ENCODE data around the gene IGF2. TPM values are rescaled to one million over a fixed set of nuclear protein-coding genes. Genes with fewer than 3 reads are reported as not detected.
"Not testable (repeated sequence)": the region's sequence is repeated elsewhere in the genome, so short reads cannot be mapped to it uniquely, and the experiment has no call there.

IGF2 gene
- total RNA-seq, 5 donors from 2014 or later (not counting 1 experiment from before 2014, with no cell fraction given): 0.30 to 0.98 (median 0.60) TPM; not detected in 1

GRCh38 chr11:2178055-2178773 is 39.0 kb upstream of the IGF2 start:
- DNase-seq; H3K4me1 Mint-ChIP-seq; H3K36me3 Mint-ChIP-seq; ATAC-seq (replicated peaks in 1 of 4); H3K4me1 ChIP-seq (ENCODE audit: control insufficient read depth in 1 of 2, extremely low read depth in 1 of 2, insufficient read depth in 2 of 2, low read length in 2 of 2); H3K4me3 ChIP-seq (ENCODE audit: control insufficient read depth in 1 of 2, extremely low read depth in 1 of 2, low read length in 1 of 2); POLR2A ChIA-PET; H3K27ac Mint-ChIP-seq; H3K27ac ChIP-seq (ENCODE audit: low read length); H3K9me3 Mint-ChIP-seq; H3K4me3 Mint-ChIP-seq; CTCF ChIA-PET; H3K9me3 ChIP-seq; H3K36me3 ChIP-seq (ENCODE audit: control insufficient read depth in 2 of 2, extremely low read depth in 1 of 2, insufficient read depth in 1 of 2, low read length in 1 of 2); H3K27me3 Mint-ChIP-seq: not testable (repeated sequence)
- peaks cover 0 to 29% of the 10 kb centered on the region in 2 experiments for H3K27me3 ChIP-seq (replicated peaks in 1 of 2; ENCODE audit: control insufficient read depth in 2 of 2, extremely low read depth in 1 of 2, insufficient read depth in 2 of 2, low read length in 1 of 2)
- 78% methylated on average over 11 of the region's 16 CpGs for WGBS (ENCODE audit: insufficient coverage)

- H3K4me3 ChIP-seq (ENCODE audit: control insufficient read depth in 1 of 2, extremely low read depth in 1 of 2, low read length in 1 of 2): no peak overlapping the region
- no peak for ATAC-seq (replicated peaks in 1 of 4)
- Mint-ChIP-seq H3K27ac (no peak overlapping the region), H3K4me3 (no peak overlapping the region), H3K4me1 (no peaks in the 10 kb centered on the region), H3K36me3 (no peaks in the 10 kb centered on the region), H3K9me3 (no peaks in the 10 kb centered on the region), H3K27me3 (no peaks in the 10 kb centered on the region)
- DNase-seq: no peak
- 86% methylated on average over 3 of the region's 18 CpGs for WGBS (ENCODE audit: insufficient coverage)
- peaks cover 0 to 26% of the 10 kb centered on the region in 2 experiments for H3K27me3 ChIP-seq (replicated peaks in 1 of 2; ENCODE audit: control insufficient read depth in 2 of 2, extremely low read depth in 1 of 2, insufficient read depth in 2 of 2, low read length in 1 of 2)
- no peaks in the 10 kb centered on the region for H3K9me3 ChIP-seq
- ChIA-PET POLR2A (no interaction called here), CTCF (no interaction called here)
- H3K27ac ChIP-seq (ENCODE audit: low read length): no peak overlapping the region
- no peaks in the 10 kb centered on the region for H3K36me3 ChIP-seq (ENCODE audit: control insufficient read depth in 2 of 2, extremely low read depth in 1 of 2, insufficient read depth in 1 of 2, low read length in 1 of 2)
- no peaks in the 10 kb centered on the region for H3K4me1 ChIP-seq (ENCODE audit: control insufficient read depth in 1 of 2, extremely low read depth in 1 of 2, insufficient read depth in 2 of 2, low read length in 2 of 2)
These were observed 37.9 kb upstream of the IGF2 start for GRCh38 chr11:2177076-2177475.

- ChIA-PET POLR2A (no interaction called here), CTCF (no interaction called here)
- WGBS (ENCODE audit: insufficient coverage): 91% methylated on average over 12 of the region's 14 CpGs
- H3K36me3 ChIP-seq (ENCODE audit: control insufficient read depth in 2 of 2, extremely low read depth in 1 of 2, insufficient read depth in 1 of 2, low read length in 1 of 2): no peaks in the 10 kb centered on the region
- Mint-ChIP-seq H3K4me3 (no peak overlapping the region), H3K27ac (no peak overlapping the region), H3K27me3 (no peaks in the 10 kb centered on the region), H3K4me1 (no peaks in the 10 kb centered on the region), H3K36me3 (no peaks in the 10 kb centered on the region), H3K9me3 (no peaks in the 10 kb centered on the region)
- peaks cover 0 to 20% of the 10 kb centered on the region in 2 experiments for H3K27me3 ChIP-seq (replicated peaks in 1 of 2; ENCODE audit: control insufficient read depth in 2 of 2, extremely low read depth in 1 of 2, insufficient read depth in 2 of 2, low read length in 1 of 2)
- no peak for ATAC-seq (replicated peaks in 1 of 4)
- H3K4me3 ChIP-seq (ENCODE audit: control insufficient read depth in 1 of 2, extremely low read depth in 1 of 2, low read length in 1 of 2): no peak overlapping the region
- no peak for DNase-seq
- H3K9me3 ChIP-seq: no peaks in the 10 kb centered on the region
- no peak overlapping the region for H3K27ac ChIP-seq (ENCODE audit: low read length)
- no peaks in the 10 kb centered on the region for H3K4me1 ChIP-seq (ENCODE audit: control insufficient read depth in 1 of 2, extremely low read depth in 1 of 2, insufficient read depth in 2 of 2, low read length in 2 of 2)
These were observed 37.3 kb upstream of the IGF2 start for GRCh38 chr11:2176389-2176900.

- ChIA-PET POLR2A (no interaction called here), CTCF (no interaction called here)
These were observed 36.5 kb upstream of the IGF2 start for GRCh38 chr11:2175659-2176058.

GRCh38 chr11:2174361-2174760 is 35.2 kb upstream of the IGF2 start:
- no peak overlapping the region for H3K4me3 ChIP-seq (ENCODE audit: control insufficient read depth in 1 of 2, extremely low read depth in 1 of 2, low read length in 1 of 2)
- H3K4me1 ChIP-seq (ENCODE audit: control insufficient read depth in 1 of 2, extremely low read depth in 1 of 2, insufficient read depth in 2 of 2, low read length in 2 of 2): no peaks in the 10 kb centered on the region
- no peaks in the 10 kb centered on the region for H3K9me3 ChIP-seq
- Mint-ChIP-seq H3K9me3 (no peaks in the 10 kb centered on the region), H3K4me3 (no peak overlapping the region), H3K27me3 (peaks cover 0 to 2% of the 10 kb centered on the region in 2 donors), H3K27ac (no peak overlapping the region), H3K36me3 (no peaks in the 10 kb centered on the region), H3K4me1 (no peaks in the 10 kb centered on the region)
- peaks cover 0 to 6% of the 10 kb centered on the region in 2 experiments for H3K27me3 ChIP-seq (replicated peaks in 1 of 2; ENCODE audit: control insufficient read depth in 2 of 2, extremely low read depth in 1 of 2, insufficient read depth in 2 of 2, low read length in 1 of 2)
- POLR2A ChIA-PET: no interaction called here
- WGBS (ENCODE audit: insufficient coverage): 77% methylated on average over 11 of the region's 11 CpGs
- no peak for DNase-seq
- no peak overlapping the region for H3K27ac ChIP-seq (ENCODE audit: low read length)
- H3K36me3 ChIP-seq (ENCODE audit: control insufficient read depth in 2 of 2, extremely low read depth in 1 of 2, insufficient read depth in 1 of 2, low read length in 1 of 2): no peaks in the 10 kb centered on the region
- ATAC-seq (replicated peaks in 1 of 4): no peak
- CTCF ChIA-PET: no interaction called here

More at GRCh38 chr11:2175659-2176058, 36.5 kb upstream of the IGF2 start:
- H3K36me3 ChIP-seq (ENCODE audit: control insufficient read depth in 2 of 2, extremely low read depth in 1 of 2, insufficient read depth in 1 of 2, low read length in 1 of 2): no peaks in the 10 kb centered on the region
- H3K36me3 Mint-ChIP-seq: no peaks in the 10 kb centered on the region
- no peaks in the 10 kb centered on the region for H3K4me1 Mint-ChIP-seq
- ATAC-seq (replicated peaks in 1 of 4) (no peak), DNase-seq (no peak)
- H3K4me3 Mint-ChIP-seq: no peak overlapping the region
- H3K9me3 ChIP-seq: no peaks in the 10 kb centered on the region
- 73% methylated on average over 13 of the region's 13 CpGs for WGBS (ENCODE audit: insufficient coverage)
- no peaks in the 10 kb centered on the region for H3K4me1 ChIP-seq (ENCODE audit: control insufficient read depth in 1 of 2, extremely low read depth in 1 of 2, insufficient read depth in 2 of 2, low read length in 2 of 2)
- H3K27ac Mint-ChIP-seq: no peak overlapping the region
- H3K4me3 ChIP-seq (ENCODE audit: control insufficient read depth in 1 of 2, extremely low read depth in 1 of 2, low read length in 1 of 2): no peak overlapping the region
- H3K27me3 Mint-ChIP-seq: peaks cover 0 to 2% of the 10 kb centered on the region in 2 donors
- no peak overlapping the region for H3K27ac ChIP-seq (ENCODE audit: low read length)
- peaks cover 0 to 12% of the 10 kb centered on the region in 2 experiments for H3K27me3 ChIP-seq (replicated peaks in 1 of 2; ENCODE audit: control insufficient read depth in 2 of 2, extremely low read depth in 1 of 2, insufficient read depth in 2 of 2, low read length in 1 of 2)
- H3K9me3 Mint-ChIP-seq: no peaks in the 10 kb centered on the region

- Mint-ChIP-seq H3K9me3 (no peaks in the 10 kb centered on the region), H3K4me1 (no peaks in the 10 kb centered on the region), H3K27ac (no peak overlapping the region), H3K27me3 (peaks cover 0 to 2% of the 10 kb centered on the region in 2 donors), H3K4me3 (no peak overlapping the region), H3K36me3 (no peaks in the 10 kb centered on the region)
- ATAC-seq (replicated peaks in 1 of 4) (no peak), DNase-seq (no peak)
- Histone ChIP-seq H3K27ac (ENCODE audit: low read length) (no peak overlapping the region), H3K4me1 (ENCODE audit: control insufficient read depth in 1 of 2, extremely low read depth in 1 of 2, insufficient read depth in 2 of 2, low read length in 2 of 2) (no peaks in the 10 kb centered on the region), H3K4me3 (ENCODE audit: control insufficient read depth in 1 of 2, extremely low read depth in 1 of 2, low read length in 1 of 2) (no peak overlapping the region), H3K9me3 (no peaks in the 10 kb centered on the region), H3K27me3 (replicated peaks in 1 of 2; ENCODE audit: control insufficient read depth in 2 of 2, extremely low read depth in 1 of 2, insufficient read depth in 2 of 2, low read length in 1 of 2) (peaks cover 0 to 8% of the 10 kb centered on the region in 2 experiments), H3K36me3 (ENCODE audit: control insufficient read depth in 2 of 2, extremely low read depth in 1 of 2, insufficient read depth in 1 of 2, low read length in 1 of 2) (no peaks in the 10 kb centered on the region)
- WGBS (ENCODE audit: insufficient coverage): 57% methylated on average over 9 of the region's 11 CpGs
- CTCF ChIA-PET: no interaction called here
- POLR2A ChIA-PET: no interaction called here
These were observed 34.6 kb upstream of the IGF2 start for GRCh38 chr11:2173761-2174160.

All from T-cell (primary cell).